Calu3 (cell line): ENCODE measurements around the gene GAL3ST2. TPM values are rescaled to one million over a fixed set of nuclear protein-coding genes. Genes with fewer than 3 reads are reported as not detected.
"Not testable (repeated sequence)": the region's sequence is repeated elsewhere in the genome, so short reads cannot be mapped to it uniquely, and the experiment has no call there.

Experiments
- BruUV-seq: library from RNA; stranded (reverse); fragments of 400-500 nt; replicated peaks from 2 replicates; lab custom pipeline; 2021; lab: Mats Ljungman, UMichigan
- CTCF ChIA-PET: fragments of 300-600 bp; sonication (Branson Sonifier 250); formaldehyde crosslinking; loops from one replicate; lab custom pipeline; 2022; ENCODE audit warnings: antibody characterized with exemption; lab: Charles Lee
- DNase-seq: peaks from one replicate; pipeline ENCODE4 v3.0.0; 2022
- H3K27ac Mint-ChIP-seq: one replicate; pipeline ENCODE4 v1.8.0; 2022; ENCODE audit warnings: mixed read lengths; ENCODE audit not compliant: unreplicated experiment
- H3K27me3 Mint-ChIP-seq: one replicate; pipeline ENCODE4 v1.8.0; 2022; ENCODE audit warnings: mixed read lengths; ENCODE audit not compliant: unreplicated experiment
- H3K36me3 Mint-ChIP-seq: one replicate; pipeline ENCODE4 v1.8.0; 2022; ENCODE audit warnings: mild to moderate bottlenecking, moderate library complexity, mixed read lengths; ENCODE audit not compliant: insufficient read depth, unreplicated experiment
- H3K4me1 Mint-ChIP-seq: one replicate; pipeline ENCODE4 v1.8.0; 2022; ENCODE audit warnings: mild to moderate bottlenecking, low read depth, mixed read lengths; ENCODE audit not compliant: unreplicated experiment
- H3K4me3 Mint-ChIP-seq: one replicate; pipeline ENCODE4 v1.8.0; 2022; ENCODE audit warnings: mild to moderate bottlenecking, low read depth, moderate library complexity, mixed read lengths; ENCODE audit not compliant: unreplicated experiment
- H3K9me3 Mint-ChIP-seq: one replicate; pipeline ENCODE4 v1.8.0; 2022; ENCODE audit warnings: low read depth, mixed read lengths; ENCODE audit not compliant: unreplicated experiment
- CTCF ChIP-seq: fragments of 200-600 bp; IDR thresholded peaks from one replicate; pipeline ENCODE4 v1.8.0; 2022; ENCODE audit warnings: antibody characterized with exemption; ENCODE audit not compliant: unreplicated experiment
- intact Hi-C: fragments of 100-400 bp; cut with micrococcal nuclease; formaldehyde crosslinking; loops from one replicate; pipeline ENCODE4 v1.10.0; 2022; ENCODE audit not compliant: unreplicated experiment
- total RNA-seq: library from RNA; stranded (reverse); gene quantifications from 2 replicates; pipeline ENCODE4 v1.2.3, GENCODE V29; 2022

Gene GAL3ST2
- total RNA-seq, 1 experiment from 2014 or later: not detected

DNA sequence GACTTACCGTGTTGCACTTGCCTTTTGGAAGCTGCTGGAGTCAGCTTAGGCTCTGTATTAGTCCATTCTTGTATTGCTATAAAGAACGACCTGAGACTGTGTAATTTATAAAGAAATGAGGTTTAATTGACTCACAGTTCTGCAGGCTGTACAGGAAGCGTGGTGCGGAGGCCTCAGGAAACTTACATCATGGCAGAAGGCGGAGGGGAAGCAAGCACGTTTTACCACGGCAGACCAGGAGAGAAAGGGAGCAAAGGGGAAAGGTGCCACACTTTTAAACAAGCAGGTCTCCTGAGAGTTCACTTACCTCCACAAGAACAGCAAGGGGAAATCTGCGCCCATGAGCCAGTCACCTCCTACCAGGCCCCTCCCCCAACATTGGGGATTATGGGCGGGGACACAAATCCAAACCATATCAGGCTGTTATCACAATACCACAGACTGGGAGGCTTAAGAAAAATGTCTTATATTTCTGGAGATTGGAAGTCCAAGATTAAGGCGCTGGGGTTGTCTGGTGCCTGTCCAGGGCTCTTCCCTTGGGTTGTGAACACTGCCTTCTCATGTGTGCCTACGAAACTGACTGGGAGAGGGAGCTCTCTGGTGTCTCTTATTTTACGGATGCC lies 45.8 kb upstream of the GAL3ST2 start:
- no peak for TF ChIP-seq CTCF
- CTCF ChIA-PET: no interaction called here
- Mint-ChIP-seq H3K27me3 (no peaks in the 10 kb centered on the region), H3K4me3 (no peak overlapping the region), H3K4me1 (peaks cover 8% of the 10 kb centered on the region), H3K27ac (no peak overlapping the region), H3K36me3 (peaks cover 22% of the 10 kb centered on the region), H3K9me3 (no peaks in the 10 kb centered on the region)
- intact Hi-C loops: no loop called here
- no peak for DNase-seq
- no TSS peak for BruUV-seq

DNA sequence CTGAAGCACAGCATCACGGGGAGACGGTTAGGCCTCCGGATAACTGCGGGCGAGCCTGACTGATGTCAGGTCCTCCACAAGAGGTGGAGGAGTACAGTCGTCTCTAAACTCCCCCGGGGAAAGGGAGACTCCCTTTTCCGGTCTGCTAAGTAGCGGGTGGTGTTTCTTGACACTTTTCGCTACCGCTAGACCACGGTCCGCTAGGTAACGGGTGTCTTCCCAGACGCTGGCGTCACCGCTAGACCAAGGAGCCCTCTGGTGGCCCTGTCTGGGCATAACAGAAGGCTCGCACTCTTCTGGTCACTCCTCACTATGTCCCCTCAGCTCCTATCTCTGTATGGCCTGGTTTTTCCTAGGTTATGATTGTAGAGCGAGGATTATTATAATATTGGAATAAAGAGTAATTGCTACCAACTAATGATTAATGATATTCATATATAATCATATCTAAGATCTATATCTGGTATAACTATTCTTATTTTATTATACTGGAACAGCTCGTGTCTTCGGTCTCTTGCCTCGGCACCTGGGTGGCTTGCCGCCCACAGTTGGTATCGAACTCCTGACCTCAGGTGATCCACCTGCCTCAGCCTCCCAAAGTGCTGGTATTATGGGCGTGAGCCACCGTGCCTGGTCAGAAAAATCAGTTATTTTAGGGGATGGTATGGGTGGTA lies 44.0 kb upstream of the GAL3ST2 start:
- H3K4me3 Mint-ChIP-seq, BruUV-seq, H3K27ac Mint-ChIP-seq, intact Hi-C loops, H3K27me3 Mint-ChIP-seq, H3K4me1 Mint-ChIP-seq, H3K9me3 Mint-ChIP-seq: not testable (repeated sequence)
- CTCF ChIA-PET: interaction anchor here (1.6 kb wide), 1 partner anchor 30 kb away, joined by 6 read pairs; the partner anchor contains the start of gene ING5
- TF ChIP-seq CTCF: peak; percentile 68
- H3K36me3 Mint-ChIP-seq: peaks cover 38% of the 10 kb centered on the region
- DNase-seq: peak; percentile 80

DNA sequence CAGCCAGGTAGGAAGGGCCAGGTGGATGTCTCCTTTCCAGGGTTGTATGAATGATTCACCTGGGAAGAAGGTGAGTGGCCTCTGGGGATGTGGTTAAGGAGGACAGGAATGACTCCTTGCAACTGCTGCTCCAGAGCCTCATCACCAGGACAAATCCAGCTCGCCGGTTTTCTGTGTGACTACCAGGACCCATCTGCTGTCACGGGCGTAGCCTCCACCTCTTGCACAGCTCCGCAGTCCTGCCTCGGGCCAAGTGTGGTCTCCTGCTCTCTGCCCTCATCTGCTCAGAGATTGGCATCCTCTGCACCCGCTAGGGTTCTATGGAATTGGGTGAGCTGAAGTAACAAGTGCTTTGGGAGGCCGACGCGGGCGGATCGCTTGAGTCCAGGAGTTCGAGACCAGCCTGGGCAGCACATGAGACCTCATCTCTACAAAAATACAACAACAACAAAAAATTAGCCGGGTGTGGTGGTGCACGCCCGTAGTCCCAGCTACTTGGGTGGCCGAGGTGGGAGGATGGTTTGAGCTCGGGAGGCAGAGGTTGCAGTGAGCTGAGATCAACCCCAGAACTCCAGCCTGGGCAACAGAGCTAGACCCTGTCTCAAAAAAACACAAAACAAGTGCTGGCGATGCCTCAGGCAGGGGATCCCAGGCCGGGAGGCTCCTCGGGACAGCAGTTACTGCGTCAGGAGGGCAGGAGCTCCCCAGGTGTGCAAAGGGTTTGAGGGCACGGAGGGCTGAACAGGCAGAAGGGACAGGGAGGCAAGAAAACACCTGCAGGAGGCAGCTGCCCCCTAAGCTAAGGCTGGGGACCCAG lies 43.0 kb upstream of the GAL3ST2 start:
- Mint-ChIP-seq H3K4me3 (peak overlapping the region; percentile 70), H3K27me3 (no peaks in the 10 kb centered on the region), H3K27ac (peak overlapping the region; percentile 36), H3K4me1 (peaks cover 8% of the 10 kb centered on the region), H3K36me3 (peaks cover 40% of the 10 kb centered on the region), H3K9me3 (no peaks in the 10 kb centered on the region)
- CTCF ChIA-PET: interaction anchor here (0.7 kb wide), 1 partner anchor 742 kb away, joined by 4 read pairs; no protein-coding TSS in a partner anchor
- DNase-seq: no peak
- no TSS peak for BruUV-seq
- no peak for TF ChIP-seq CTCF
- intact Hi-C loops: no loop called here

DNA sequence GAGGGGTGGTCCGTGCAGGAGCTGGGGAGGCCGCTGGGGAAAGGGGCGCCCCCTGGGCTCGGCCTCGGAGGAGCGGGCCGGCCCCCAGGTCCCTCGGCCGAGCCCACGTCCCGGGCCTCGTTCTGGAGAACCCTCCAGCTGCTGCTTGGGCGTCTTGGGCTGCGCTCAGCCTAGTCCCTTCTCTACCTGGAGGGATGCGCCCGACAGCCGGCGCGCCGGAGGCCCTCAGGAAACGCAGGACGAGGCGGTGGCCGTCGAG lies 42.5 kb upstream of the GAL3ST2 start:
- no peak for TF ChIP-seq CTCF
- BruUV-seq: no TSS peak
- H3K27ac Mint-ChIP-seq: peak overlapping the region; percentile 36
- H3K4me3 Mint-ChIP-seq: peak overlapping the region; percentile 70
- peaks cover 8% of the 10 kb centered on the region for H3K4me1 Mint-ChIP-seq
- CTCF ChIA-PET: interaction anchor here (0.7 kb wide), 1 partner anchor 742 kb away, joined by 4 read pairs; no protein-coding TSS in a partner anchor
- DNase-seq: no peak
- H3K9me3 Mint-ChIP-seq: no peaks in the 10 kb centered on the region
- peaks cover 40% of the 10 kb centered on the region for H3K36me3 Mint-ChIP-seq
- H3K27me3 Mint-ChIP-seq: no peaks in the 10 kb centered on the region
- intact Hi-C loops: no loop called here
